GM18517 (cell line): ENCODE data around the gene PDK4.
"Not testable (repeated sequence)": the region's sequence is repeated elsewhere in the genome, so short reads cannot be mapped to it uniquely, and the experiment has no call there.

Source experiments
- ATAC-seq: cut with Tn5 transposase; IDR thresholded peaks from one replicate; pipeline ENCODE4 v1.9.1; 2021; ENCODE audit warnings: mild to moderate bottlenecking, moderate library complexity; ENCODE audit not compliant: unreplicated experiment

Gene PDK4

GRCh38 chr7:95605275-95605674 lies 9.0 kb upstream of the PDK4 start:
- no peak for ATAC-seq

GRCh38 chr7:95604811-95605210 lies 8.5 kb upstream of the PDK4 start:
- ATAC-seq: not testable (repeated sequence)

GRCh38 chr7:95604397-95604796 lies 8.1 kb upstream of the PDK4 start:
- not testable (repeated sequence) for ATAC-seq

GRCh38 chr7:95602421-95602820 lies 6.1 kb upstream of the PDK4 start:
- no peak for ATAC-seq

GRCh38 chr7:95601316-95601715 lies 5.0 kb upstream of the PDK4 start:
- ATAC-seq: no peak

- no peak for ATAC-seq
Measured at GRCh38 chr7:95599069-95599468, 2.8 kb upstream of the PDK4 start.

- ATAC-seq: no peak
Measured at GRCh38 chr7:95598511-95598910, 2.2 kb upstream of the PDK4 start.

GRCh38 chr7:95595746-95596197 lies 544 bp downstream of the PDK4 start:
- no peak for ATAC-seq

- ATAC-seq: no peak
Measured at GRCh38 chr7:95594185-95594584, 2.1 kb downstream of the PDK4 start.

GRCh38 chr7:95593343-95593742 lies 3.0 kb downstream of the PDK4 start:
- ATAC-seq: no peak

GRCh38 chr7:95592570-95592969 lies 3.7 kb downstream of the PDK4 start:
- ATAC-seq: no peak

GRCh38 chr7:95590387-95591248 lies 5.7 kb downstream of the PDK4 start:
- no peak for ATAC-seq

- ATAC-seq: no peak
Measured at GRCh38 chr7:95589766-95590165, 6.5 kb downstream of the PDK4 start.

GRCh38 chr7:95589031-95589430 lies 7.3 kb downstream of the PDK4 start:
- no peak for ATAC-seq

GRCh38 chr7:95586951-95587301 lies 9.4 kb downstream of the PDK4 start:
- no peak for ATAC-seq

GRCh38 chr7:95585426-95585789 lies 10.9 kb downstream of the PDK4 start:
- ATAC-seq: no peak

- ATAC-seq: no peak
Measured at GRCh38 chr7:95584769-95585425, 11.4 kb downstream of the PDK4 start.

- ATAC-seq: no peak
Measured at GRCh38 chr7:95583834-95584621, 12.3 kb downstream of the PDK4 start.

GRCh38 chr7:95582578-95583293 lies 13.6 kb downstream of the PDK4 start:
- ATAC-seq: no peak

- ATAC-seq: no peak
Measured at GRCh38 chr7:95581467-95581866, 14.8 kb downstream of the PDK4 start.

- ATAC-seq: no peak
Measured at GRCh38 chr7:95579318-95579717, 17.0 kb downstream of the PDK4 start.
